Measurements from ENCODE around the gene EXOC4.

EXOC4 gene

GRCh38 chr7:133730360-133730759, 477.5 kb downstream of the EXOC4 start:
- DNase-seq = no peak

- DNase-seq = no peak
Observed at GRCh38 chr7:133733401-133733800, 480.5 kb downstream of the EXOC4 start.

GRCh38 chr7:133735222-133735621, 482.3 kb downstream of the EXOC4 start:
- DNase-seq = no peak

GRCh38 chr7:133739817-133740216, 486.9 kb downstream of the EXOC4 start:
- DNase-seq = no peak

- no peak for DNase-seq
Observed at GRCh38 chr7:133741078-133741477, 488.2 kb downstream of the EXOC4 start.

GRCh38 chr7:133741703-133742102, 488.8 kb downstream of the EXOC4 start:
- DNase-seq = no peak

GRCh38 chr7:133742709-133743538, 490.0 kb downstream of the EXOC4 start:
- DNase-seq = no peak

GRCh38 chr7:133744451-133744850, 491.6 kb downstream of the EXOC4 start:
- no peak for DNase-seq

GRCh38 chr7:133746305-133746704, 493.4 kb downstream of the EXOC4 start:
- no peak for DNase-seq

GRCh38 chr7:133746847-133747246, 494.0 kb downstream of the EXOC4 start:
- DNase-seq = no peak

GRCh38 chr7:133748443-133749407, 495.8 kb downstream of the EXOC4 start:
- no peak for DNase-seq

GRCh38 chr7:133750287-133750686, 497.4 kb downstream of the EXOC4 start:
- no peak for DNase-seq

- DNase-seq = no peak
Observed at GRCh38 chr7:133751079-133751478, 498.2 kb downstream of the EXOC4 start.

GRCh38 chr7:133753513-133753912, 500.6 kb downstream of the EXOC4 start:
- DNase-seq = no peak

- DNase-seq = no peak
Observed at GRCh38 chr7:133754708-133755107, 501.8 kb downstream of the EXOC4 start.

- no peak for DNase-seq
Observed at GRCh38 chr7:133755901-133756300, 503.0 kb downstream of the EXOC4 start.

GRCh38 chr7:133761443-133761842, 508.6 kb downstream of the EXOC4 start:
- no peak for DNase-seq

GRCh38 chr7:133763076-133763640, 510.3 kb downstream of the EXOC4 start:
- no peak for DNase-seq

GRCh38 chr7:133769668-133770067, 516.8 kb downstream of the EXOC4 start:
- DNase-seq = no peak

GRCh38 chr7:133770863-133771492, 518.1 kb downstream of the EXOC4 start:
- DNase-seq = no peak

GRCh38 chr7:133771788-133772419, 519.0 kb downstream of the EXOC4 start:
- DNase-seq = no peak

- no peak for DNase-seq
Observed at GRCh38 chr7:133773601-133774000, 520.7 kb downstream of the EXOC4 start.
